AG04449 (cell line): Measurements from ENCODE around the gene CGREF1.

ENCODE experiments used
- CTCF ChIA-PET: fragments of 350-600 bp; formaldehyde crosslinking; extraction: SDS; loops from one replicate; lab custom pipeline; 2021; ENCODE audit warnings: antibody characterized with exemption; lab: Yijun Ruan, JAX
- POLR2A ChIA-PET: fragments of 400-600, 350-600 bp; formaldehyde crosslinking; extraction: SDS; loops from one replicate; lab custom pipeline; 2020; ENCODE audit warnings: antibody characterized with exemption, inconsistent platforms; lab: Yijun Ruan, JAX
- DNase-seq: peaks from one replicate; pipeline ENCODE4 v3.0.0-alpha.2; 2010; ENCODE audit warnings: low read depth, low spot score
- H3K4me3 ChIP-seq: 2 replicates; pipeline ENCODE4 v1.5.1; 2011; ENCODE audit warnings: low read depth, mild to moderate bottlenecking, control low read depth, low read length
- CTCF ChIP-seq: IDR thresholded peaks from one replicate; pipeline ENCODE4 v1.5.1; 2011; ENCODE audit warnings: mild to moderate bottlenecking, moderate library complexity, low read length, control low read depth, inconsistent platforms; ENCODE audit not compliant: insufficient read depth; ENCODE audit errors: missing control alignments

Gene CGREF1

GRCh38 chr2:27097341-27097740 is 21.6 kb downstream of the CGREF1 start:
- TF ChIP-seq CTCF: no peak
- no peak for DNase-seq
- POLR2A ChIA-PET: no interaction called here
- CTCF ChIA-PET: interaction anchor here (1.0 to 11.8 kb wide), 21 partner anchors 8 to 205 kb away, joined by 3 to 217 read pairs (median 11); partner anchors contain the start of genes CAD, DNAJC5G, KHK and TRIM54
- no peak overlapping the region for H3K4me3 ChIP-seq

- ChIA-PET POLR2A (no interaction called here), CTCF (interaction anchor here (1.0 to 11.8 kb wide), 25 partner anchors 9 to 206 kb away, joined by 3 to 217 read pairs (median 7); partner anchors contain the start of genes CAD, DNAJC5G, KHK and OST4)
- no peak for TF ChIP-seq CTCF
- DNase-seq: no peak
- H3K4me3 ChIP-seq: no peak overlapping the region
Observed at GRCh38 chr2:27096748-27097297, 22.1 kb downstream of the CGREF1 start.

DNA sequence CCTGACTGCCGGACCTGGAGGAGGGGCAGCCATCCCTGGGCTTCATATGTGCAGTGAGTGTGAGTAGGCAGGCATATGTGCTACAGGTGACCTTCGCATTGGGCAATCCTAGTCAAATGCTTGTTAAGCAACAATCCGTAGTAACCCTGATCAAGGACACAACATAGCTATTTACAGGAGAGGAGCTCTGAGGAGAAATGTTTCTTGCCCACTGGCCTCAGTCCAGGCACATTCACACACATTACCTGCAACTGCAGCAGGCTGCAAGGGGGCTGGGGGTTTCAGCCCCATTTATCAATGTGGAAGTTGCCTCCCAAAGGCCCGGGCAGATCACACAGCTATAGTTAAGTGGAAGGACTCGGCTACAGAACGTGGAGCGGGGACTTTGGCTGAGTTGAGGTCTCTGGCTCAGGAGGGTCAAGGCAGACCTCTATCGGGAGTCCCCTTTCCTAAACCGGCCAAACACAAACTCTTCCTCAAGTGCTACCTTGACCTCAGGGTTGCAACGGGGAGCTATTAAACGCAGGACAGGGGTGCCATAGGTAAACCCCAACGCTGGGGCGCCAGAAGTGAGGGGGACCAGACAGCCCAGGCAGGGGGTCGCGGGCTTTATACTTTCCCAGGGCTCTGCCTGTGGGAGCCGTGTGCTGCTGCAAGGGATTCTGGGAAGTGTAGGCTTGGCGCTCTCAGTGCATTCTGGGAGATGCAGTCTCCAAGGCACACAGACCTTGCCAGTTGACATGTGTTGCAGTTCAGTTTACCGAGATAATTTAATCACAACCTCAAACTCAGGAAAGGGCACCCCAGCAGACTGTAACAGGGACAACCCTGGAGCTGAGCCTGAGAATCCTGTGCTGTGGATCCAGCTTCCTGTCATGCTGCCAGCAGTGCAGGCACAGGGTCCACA is 22.9 kb downstream of the CGREF1 start:
- ChIA-PET CTCF (interaction anchor here (1.0 to 11.8 kb wide), 18 partner anchors 8 to 206 kb away, joined by 3 to 217 read pairs (median 6); partner anchors contain the start of genes DNAJC5G, KHK, OST4 and TRIM54), POLR2A (no interaction called here)
- peak overlapping the region; percentile 23 for H3K4me3 ChIP-seq
- no peak for DNase-seq
- TF ChIP-seq CTCF: no peak

- POLR2A ChIA-PET: no interaction called here
- CTCF ChIA-PET: interaction anchor here (1.1 to 11.8 kb wide), 14 partner anchors 8 to 207 kb away, joined by 3 to 217 read pairs (median 12); partner anchors contain the start of genes DNAJC5G, KHK and TRIM54
- no peak for DNase-seq
- H3K4me3 ChIP-seq: no peak overlapping the region
- TF ChIP-seq CTCF: no peak
Observed at GRCh38 chr2:27095427-27095744, 23.5 kb downstream of the CGREF1 start.

GRCh38 chr2:27094353-27094984 is 24.5 kb downstream of the CGREF1 start:
- CTCF ChIA-PET: interaction anchor here (1.5 to 8.4 kb wide), 9 partner anchors 7 to 208 kb away, joined by 4 to 155 read pairs (median 23); partner anchors contain the start of gene KHK
- no peak overlapping the region for H3K4me3 ChIP-seq
- POLR2A ChIA-PET: no interaction called here
- no peak for DNase-seq
- no peak for TF ChIP-seq CTCF
